GM12878 (cell line): ENCODE data around the gene NCF2. TPM values are rescaled to one million over a fixed set of nuclear protein-coding genes. Genes with fewer than 3 reads are reported as not detected.

ENCODE experiments used
- ATAC-seq: fragments of 200-7000 bp; cut with Tn5 transposase; 3 replicates; pipeline ENCODE4 v1.9.1; 2020; ENCODE audit warnings: mild to moderate bottlenecking, moderate library complexity
- BruUV-seq: library from RNA; stranded (reverse); fragments of 400-500 nt; replicated peaks from 2 replicates; lab custom pipeline; 2021; lab: Mats Ljungman, UMichigan
- CTCF ChIA-PET: fragments of 300-600 bp; sonication (Branson Sonifier 250); formaldehyde crosslinking; extraction: SDS; loops from one replicate; lab custom pipeline; 2021; ENCODE audit warnings: inconsistent platforms; lab: Yijun Ruan, JAX
- POLR2A ChIA-PET: fragments of 350-600 bp; formaldehyde crosslinking; extraction: SDS; loops from one replicate; lab custom pipeline; 2021; ENCODE audit warnings: inconsistent platforms; lab: Charles Lee
- RAD21 ChIA-PET: fragments of 300-600 bp; sonication (Branson Sonifier 250); formaldehyde crosslinking; loops from one replicate; lab custom pipeline; 2023; ENCODE audit warnings: antibody characterized with exemption; ENCODE audit not compliant: unreplicated experiment; lab: Charles Lee
- SMC1A ChIA-PET: fragments of 300-600 bp; sonication (Branson Sonifier 250); formaldehyde crosslinking; loops from one replicate; lab custom pipeline; 2023; ENCODE audit not compliant: unreplicated experiment, uncharacterized antibody; lab: Charles Lee
- DNase-seq: peaks from one replicate; pipeline ENCODE4 v3.0.0-alpha.2; 2011; ENCODE audit warnings: low read depth, low spot score
- FAIRE-seq: peaks from 3 replicates; lab custom pipeline; 2011; peaks lifted over from hg19 to GRCh38; lab: Jason Lieb, UNC
- H2AFZ ChIP-seq: 2 replicates; pipeline ENCODE4 v1.6.0; 2011; ENCODE audit warnings: low read depth, low read length, control low read depth; ENCODE audit not compliant: control insufficient read depth
- H3K27ac ChIP-seq: 2 replicates; pipeline ENCODE4 v1.5.1; 2011; ENCODE audit warnings: control low read depth; ENCODE audit not compliant: control insufficient read depth, insufficient read depth
- H3K27me3 ChIP-seq, 2 experiments: replicated peaks in 1 of 2; 2 replicates each; pipeline versions ENCODE4 v1.6.0 to v1.6.1; 2011; ENCODE audit warnings: low read length in 1 of 2; ENCODE audit not compliant: control insufficient read depth in 2 of 2, insufficient read depth in 2 of 2
- H3K36me3 ChIP-seq, 2 experiments: 2 replicates each; pipeline ENCODE4 v1.5.1; 2011; ENCODE audit warnings: low read length in 1 of 2; ENCODE audit not compliant: control insufficient read depth in 2 of 2, insufficient read depth in 2 of 2
- H3K4me1 ChIP-seq: 2 replicates; pipeline ENCODE4 v1.6.1; 2011; ENCODE audit warnings: mild to moderate bottlenecking, low read length, moderate library complexity, mixed read lengths; ENCODE audit not compliant: control insufficient read depth, insufficient read depth
- H3K4me2 ChIP-seq: 2 replicates; pipeline ENCODE4 v1.6.0; 2011; ENCODE audit warnings: control low read depth; ENCODE audit not compliant: control insufficient read depth, insufficient read depth
- H3K4me3 ChIP-seq: fragments of 200-600 bp; sonication (generic); 2 replicates; pipeline ENCODE4 v1.5.1; 2016
- H3K79me2 ChIP-seq: 2 replicates; pipeline ENCODE4 v1.6.0; 2011; ENCODE audit warnings: low read length; ENCODE audit not compliant: control insufficient read depth, insufficient read depth
- H3K9ac ChIP-seq: 2 replicates; pipeline ENCODE4 v1.8.0; 2011; ENCODE audit warnings: low read length, control low read depth, mixed read lengths; ENCODE audit not compliant: control insufficient read depth, insufficient read depth
- H3K9me3 ChIP-seq: replicated peaks from 3 replicates; pipeline ENCODE4 v1.5.1; 2011; ENCODE audit warnings: mild to moderate bottlenecking, low read length; ENCODE audit not compliant: control insufficient read depth, insufficient read depth
- H4K20me1 ChIP-seq: 2 replicates; pipeline ENCODE4 v1.6.0; 2011; ENCODE audit not compliant: control insufficient read depth, insufficient read depth
- EED ChIP-seq: sonication (generic); IDR thresholded peaks from 2 replicates; pipeline ENCODE4 v1.6.1; 2016; ENCODE audit warnings: antibody characterized with exemption, low read depth
- LARP7 ChIP-seq: fragments of 450-650 bp; IDR thresholded peaks from 2 replicates; pipeline ENCODE4 v1.6.1; 2017; ENCODE audit warnings: mild to moderate bottlenecking
- MLLT1 ChIP-seq: fragments of 450-650 bp; IDR thresholded peaks from 2 replicates; pipeline ENCODE4 v1.6.1; 2016; ENCODE audit warnings: mild to moderate bottlenecking
- SPI1 ChIP-seq: IDR thresholded peaks from 2 replicates; pipeline ENCODE4 v1.6.1; 2011; ENCODE audit warnings: low read depth, mild to moderate bottlenecking, low read length, moderate library complexity, borderline replicate concordance; ENCODE audit not compliant: insufficient read depth
- whole genome bisulfite sequencing: methylation state at CpG from one replicate; pipeline ENCODE4 v1.1.6; 2016; ENCODE audit warnings: low lambda C conversion rate; ENCODE audit not compliant: insufficient replicate concordance, insufficient coverage; ENCODE audit errors: missing lambda C conversion rate; 5-methylcytosine and 5-hydroxymethylcytosine counted together
- in situ Hi-C: fragments of 300-500 bp; cut with MboI; formaldehyde crosslinking; loops from 9 replicates; pipeline ENCODE4 v1.14.3; 2018; ENCODE audit warnings: mixed read lengths
- intact Hi-C: fragments of 100-400 bp; cut with micrococcal nuclease; formaldehyde crosslinking; loops from one replicate; pipeline ENCODE4 v1.14.2; 2022; ENCODE audit not compliant: unreplicated experiment
- polyA plus RNA-seq, 11 experiments: library from polyadenylated mRNA; depleted of rRNA in 4 of 11; unstranded in 6 of 11; stranded (reverse) in 5 of 11; fragments of >200 nt; fragmentation: Nextera tagmentation in 4 of 11; fragmentation: Illumina TruSeq in 1 of 11; extraction: Ambion mirVana in 4 of 11; extraction: Trizol in 1 of 11; gene quantifications; 1 replicate in 1 of 11; 2 replicates in 10 of 11; pipeline versions ENCODE4 v1.2.1 to v1.2.3, GENCODE V29; 2011 to 2016; ENCODE audit warnings: inconsistent platforms in 2 of 11, missing spikeins in 2 of 11, low read depth in 1 of 11
- total RNA-seq, 4 experiments: library from RNA; depleted of rRNA in 3 of 4; stranded (reverse); fragments of >200 nt in 3 of 4; fragmentation: Illumina TruSeq in 1 of 4; extraction: Trizol in 1 of 4; gene quantifications; 2 replicates each; pipeline versions ENCODE4 v1.2.1 to v1.2.3, GENCODE V29; 2013 to 2021
- TF ChIP-seq, protein P1 (sequence below): fragments of 450-650 bp; IDR thresholded peaks from 2 replicates; pipeline ENCODE4 v1.6.1; 2017; ENCODE audit warnings: low read depth, mild to moderate bottlenecking, moderate library complexity
- TF ChIP-seq, protein P2 (sequence below): IDR thresholded peaks from 2 replicates; pipeline ENCODE4 v1.6.1; 2012; ENCODE audit warnings: improper control_type of control experiment, low read depth, low read length; ENCODE audit not compliant: insufficient replicate concordance
- TF ChIP-seq, protein P3 (sequence below): fragments of 450-650 bp; IDR thresholded peaks from 2 replicates; pipeline ENCODE4 v1.6.1; 2017; ENCODE audit warnings: mild to moderate bottlenecking, moderate library complexity

NCF2 gene
- total and polyA plus RNA-seq, 10 of the 15 experiments (the other 5 are each of a cell fraction or from before 2014, with no cell fraction given), result 31.4 to 256 (median 77.1) TPM

DNA sequence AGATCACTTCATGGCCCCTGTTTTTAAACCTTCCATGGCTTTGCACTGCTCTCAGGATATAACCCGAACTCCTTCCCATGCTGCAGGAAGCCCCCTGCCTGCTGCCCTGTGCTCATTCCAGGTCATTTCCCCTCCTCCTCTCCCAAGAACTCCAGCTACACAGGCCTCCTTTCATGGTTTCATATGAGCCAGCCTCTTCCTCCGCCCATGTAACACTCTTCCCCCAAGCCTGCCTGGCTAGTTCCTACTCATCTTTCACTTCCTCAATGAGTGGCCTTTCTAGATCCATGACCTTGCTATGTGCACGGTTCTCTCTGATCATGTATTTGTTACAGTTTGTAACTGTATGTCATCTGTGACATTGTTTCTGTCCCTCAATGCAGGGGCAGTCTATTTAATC is 3.1 kb upstream of the NCF2 start (continued):
- TF ChIP-seq EED, result peak; percentile 98
- TF ChIP-seq, protein P1, sequence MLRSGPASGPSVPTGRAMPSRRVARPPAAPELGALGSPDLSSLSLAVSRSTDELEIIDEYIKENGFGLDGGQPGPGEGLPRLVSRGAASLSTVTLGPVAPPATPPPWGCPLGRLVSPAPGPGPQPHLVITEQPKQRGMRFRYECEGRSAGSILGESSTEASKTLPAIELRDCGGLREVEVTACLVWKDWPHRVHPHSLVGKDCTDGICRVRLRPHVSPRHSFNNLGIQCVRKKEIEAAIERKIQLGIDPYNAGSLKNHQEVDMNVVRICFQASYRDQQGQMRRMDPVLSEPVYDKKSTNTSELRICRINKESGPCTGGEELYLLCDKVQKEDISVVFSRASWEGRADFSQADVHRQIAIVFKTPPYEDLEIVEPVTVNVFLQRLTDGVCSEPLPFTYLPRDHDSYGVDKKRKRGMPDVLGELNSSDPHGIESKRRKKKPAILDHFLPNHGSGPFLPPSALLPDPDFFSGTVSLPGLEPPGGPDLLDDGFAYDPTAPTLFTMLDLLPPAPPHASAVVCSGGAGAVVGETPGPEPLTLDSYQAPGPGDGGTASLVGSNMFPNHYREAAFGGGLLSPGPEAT, result peak; percentile 80
- TF ChIP-seq, all 136 proteins: peak for 32

GRCh38 chr1:183592733-183593132 is 2.5 kb upstream of the NCF2 start:
- H3K9me3 ChIP-seq, result no peaks in the 10 kb centered on the region; the same call in 2 of the 3 replicates
- H3K9ac ChIP-seq, result no peak overlapping the region
- ChIA-PET SMC1A (interaction anchor here (0.7 to 11.7 kb wide), 5 partner anchors 9 to 412 kb away, joined by 3 to 363 read pairs (median 3); no protein-coding TSS in a partner anchor), RAD21 (interaction anchor here (4.1 to 9.5 kb wide), 2 partner anchors 9 to 15 kb away, joined by 24 to 188 read pairs; no protein-coding TSS in a partner anchor), POLR2A (interaction anchor here (1.1 to 12.1 kb wide), 4 partner anchors 13 to 319 kb away, joined by 3 to 199 read pairs (median 3); partner anchors contain the start of gene SMG7), CTCF (interaction anchor here (1.1 to 8.9 kb wide), 3 partner anchors 13 to 41 kb away, joined by 5 to 152 read pairs (median 5); no protein-coding TSS in a partner anchor)
- in situ Hi-C loops, result no loop called here
- no peaks in the 10 kb centered on the region for H3K36me3 ChIP-seq
- H3K4me1 ChIP-seq, result peaks cover 49% of the 10 kb centered on the region
- H3K27ac ChIP-seq, result peak overlapping the region; percentile 71
- no peak for ATAC-seq
- H3K4me3 ChIP-seq, result peak overlapping the region; percentile 0; the same call in 1 of the 2 replicates
- no peak overlapping the region; the same call in 1 of the 2 replicates for H2AFZ ChIP-seq
- no peaks in the 10 kb centered on the region for H3K27me3 ChIP-seq
- peaks cover 14% of the 10 kb centered on the region for H3K79me2 ChIP-seq
- peak overlapping the region; percentile 67 for H3K4me2 ChIP-seq
- no peak for DNase-seq
- no TSS peak for BruUV-seq
- intact Hi-C loops, result loop anchor here (5.0 kb wide), 1 partner anchor 305 kb away; no protein-coding TSS in a partner anchor
- FAIRE-seq, result no peak
- no peaks in the 10 kb centered on the region for H4K20me1 ChIP-seq
- 60% methylated on average over 7 of the region's 7 CpGs for WGBS
- TF ChIP-seq, protein P2, sequence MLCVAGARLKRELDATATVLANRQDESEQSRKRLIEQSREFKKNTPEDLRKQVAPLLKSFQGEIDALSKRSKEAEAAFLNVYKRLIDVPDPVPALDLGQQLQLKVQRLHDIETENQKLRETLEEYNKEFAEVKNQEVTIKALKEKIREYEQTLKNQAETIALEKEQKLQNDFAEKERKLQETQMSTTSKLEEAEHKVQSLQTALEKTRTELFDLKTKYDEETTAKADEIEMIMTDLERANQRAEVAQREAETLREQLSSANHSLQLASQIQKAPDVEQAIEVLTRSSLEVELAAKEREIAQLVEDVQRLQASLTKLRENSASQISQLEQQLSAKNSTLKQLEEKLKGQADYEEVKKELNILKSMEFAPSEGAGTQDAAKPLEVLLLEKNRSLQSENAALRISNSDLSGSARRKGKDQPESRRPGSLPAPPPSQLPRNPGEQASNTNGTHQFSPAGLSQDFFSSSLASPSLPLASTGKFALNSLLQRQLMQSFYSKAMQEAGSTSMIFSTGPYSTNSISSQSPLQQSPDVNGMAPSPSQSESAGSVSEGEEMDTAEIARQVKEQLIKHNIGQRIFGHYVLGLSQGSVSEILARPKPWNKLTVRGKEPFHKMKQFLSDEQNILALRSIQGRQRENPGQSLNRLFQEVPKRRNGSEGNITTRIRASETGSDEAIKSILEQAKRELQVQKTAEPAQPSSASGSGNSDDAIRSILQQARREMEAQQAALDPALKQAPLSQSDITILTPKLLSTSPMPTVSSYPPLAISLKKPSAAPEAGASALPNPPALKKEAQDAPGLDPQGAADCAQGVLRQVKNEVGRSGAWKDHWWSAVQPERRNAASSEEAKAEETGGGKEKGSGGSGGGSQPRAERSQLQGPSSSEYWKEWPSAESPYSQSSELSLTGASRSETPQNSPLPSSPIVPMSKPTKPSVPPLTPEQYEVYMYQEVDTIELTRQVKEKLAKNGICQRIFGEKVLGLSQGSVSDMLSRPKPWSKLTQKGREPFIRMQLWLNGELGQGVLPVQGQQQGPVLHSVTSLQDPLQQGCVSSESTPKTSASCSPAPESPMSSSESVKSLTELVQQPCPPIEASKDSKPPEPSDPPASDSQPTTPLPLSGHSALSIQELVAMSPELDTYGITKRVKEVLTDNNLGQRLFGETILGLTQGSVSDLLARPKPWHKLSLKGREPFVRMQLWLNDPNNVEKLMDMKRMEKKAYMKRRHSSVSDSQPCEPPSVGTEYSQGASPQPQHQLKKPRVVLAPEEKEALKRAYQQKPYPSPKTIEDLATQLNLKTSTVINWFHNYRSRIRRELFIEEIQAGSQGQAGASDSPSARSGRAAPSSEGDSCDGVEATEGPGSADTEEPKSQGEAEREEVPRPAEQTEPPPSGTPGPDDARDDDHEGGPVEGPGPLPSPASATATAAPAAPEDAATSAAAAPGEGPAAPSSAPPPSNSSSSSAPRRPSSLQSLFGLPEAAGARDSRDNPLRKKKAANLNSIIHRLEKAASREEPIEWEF, result no peak
- TF ChIP-seq, protein P3, sequence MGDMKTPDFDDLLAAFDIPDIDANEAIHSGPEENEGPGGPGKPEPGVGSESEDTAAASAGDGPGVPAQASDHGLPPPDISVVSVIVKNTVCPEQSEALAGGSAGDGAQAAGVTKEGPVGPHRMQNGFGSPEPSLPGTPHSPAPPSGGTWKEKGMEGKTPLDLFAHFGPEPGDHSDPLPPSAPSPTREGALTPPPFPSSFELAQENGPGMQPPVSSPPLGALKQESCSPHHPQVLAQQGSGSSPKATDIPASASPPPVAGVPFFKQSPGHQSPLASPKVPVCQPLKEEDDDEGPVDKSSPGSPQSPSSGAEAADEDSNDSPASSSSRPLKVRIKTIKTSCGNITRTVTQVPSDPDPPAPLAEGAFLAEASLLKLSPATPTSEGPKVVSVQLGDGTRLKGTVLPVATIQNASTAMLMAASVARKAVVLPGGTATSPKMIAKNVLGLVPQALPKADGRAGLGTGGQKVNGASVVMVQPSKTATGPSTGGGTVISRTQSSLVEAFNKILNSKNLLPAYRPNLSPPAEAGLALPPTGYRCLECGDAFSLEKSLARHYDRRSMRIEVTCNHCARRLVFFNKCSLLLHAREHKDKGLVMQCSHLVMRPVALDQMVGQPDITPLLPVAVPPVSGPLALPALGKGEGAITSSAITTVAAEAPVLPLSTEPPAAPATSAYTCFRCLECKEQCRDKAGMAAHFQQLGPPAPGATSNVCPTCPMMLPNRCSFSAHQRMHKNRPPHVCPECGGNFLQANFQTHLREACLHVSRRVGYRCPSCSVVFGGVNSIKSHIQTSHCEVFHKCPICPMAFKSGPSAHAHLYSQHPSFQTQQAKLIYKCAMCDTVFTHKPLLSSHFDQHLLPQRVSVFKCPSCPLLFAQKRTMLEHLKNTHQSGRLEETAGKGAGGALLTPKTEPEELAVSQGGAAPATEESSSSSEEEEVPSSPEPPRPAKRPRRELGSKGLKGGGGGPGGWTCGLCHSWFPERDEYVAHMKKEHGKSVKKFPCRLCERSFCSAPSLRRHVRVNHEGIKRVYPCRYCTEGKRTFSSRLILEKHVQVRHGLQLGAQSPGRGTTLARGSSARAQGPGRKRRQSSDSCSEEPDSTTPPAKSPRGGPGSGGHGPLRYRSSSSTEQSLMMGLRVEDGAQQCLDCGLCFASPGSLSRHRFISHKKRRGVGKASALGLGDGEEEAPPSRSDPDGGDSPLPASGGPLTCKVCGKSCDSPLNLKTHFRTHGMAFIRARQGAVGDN, result 0 out of 2 replicates have a peak, but pooled peaks have one; percentile 8
- TF ChIP-seq SPI1 (peak; percentile 45; the same call in 1 of the 2 replicates), LARP7 (no peak), MLLT1 (peak; percentile 40; the same call in 1 of the 2 replicates)
